K562 (cell line): ENCODE results near the gene ACSF2. TPM values are rescaled to one million over a fixed set of nuclear protein-coding genes. Genes with fewer than 3 reads are reported as not detected.

ENCODE experiments used
- ATAC-seq: fragments of 200-7000 bp; cut with Tn5 transposase; 3 replicates; pipeline ENCODE4 v1.9.1; 2020; ENCODE audit warnings: moderate library complexity
- BruUV-seq: library from RNA; stranded (reverse); fragments of 400-500 nt; replicated peaks from 2 replicates; lab custom pipeline; 2021; lab: Mats Ljungman, UMichigan
- CTCF ChIA-PET: fragments of 300-600 bp; formaldehyde crosslinking; extraction: SDS; loops from one replicate; lab custom pipeline; 2021; ENCODE audit warnings: low intra/inter-chr PET ratio; lab: Yijun Ruan, JAX
- POLR2A ChIA-PET: fragments of 300-600, 350-650 bp; sonication (Branson Sonifier 250); formaldehyde crosslinking; extraction: SDS; loops from one replicate; lab custom pipeline; 2021; ENCODE audit warnings: antibody characterized with exemption, inconsistent platforms; lab: Yijun Ruan, JAX
- DNase-seq, 4 experiments: peaks; one replicate each; pipeline versions ENCODE4 v3.0.0 to v3.0.0-alpha.2; 2011 to 2018; ENCODE audit warnings: low spot score in 3 of 4, mixed read lengths in 3 of 4; ENCODE audit errors: extremely low read depth in 1 of 4
- FAIRE-seq: peaks from 2 replicates; lab custom pipeline; 2011; peaks lifted over from hg19 to GRCh38; lab: Jason Lieb, UNC
- H2AFZ ChIP-seq: 2 replicates; pipeline ENCODE4 v1.6.0; 2011; ENCODE audit warnings: low read depth, low read length, control low read depth, inconsistent platforms
- H3K27ac ChIP-seq: fragments of 200-600 bp; 3 replicates; pipeline ENCODE4 v1.8.0; 2011; ENCODE audit warnings: low read depth, mild to moderate bottlenecking, control low read depth, inconsistent platforms, low read length, moderate library complexity, mixed read lengths; ENCODE audit errors: extremely low read depth
- H3K27me3 ChIP-seq, 2 experiments: fragments of 300-600 bp in 1 of 2; 2 replicates in 1 of 2; 3 replicates in 1 of 2; pipeline versions ENCODE4 v1.6.0 to v1.8.0; 2011; ENCODE audit warnings: inconsistent platforms in 2 of 2, low read length in 2 of 2, mild to moderate bottlenecking in 1 of 2, mixed read lengths in 1 of 2, moderate library complexity in 1 of 2; ENCODE audit not compliant: control insufficient read depth in 2 of 2, insufficient read depth in 2 of 2
- H3K36me3 ChIP-seq: fragments of 300-600 bp; 3 replicates; pipeline ENCODE4 v1.8.0; 2011; ENCODE audit warnings: mild to moderate bottlenecking, low read length, inconsistent platforms; ENCODE audit not compliant: control insufficient read depth, insufficient read depth
- H3K4me1 ChIP-seq, 2 experiments: fragments of 200-600 bp in 1 of 2; replicated peaks in 1 of 2; 2 replicates in 1 of 2; 3 replicates in 1 of 2; pipeline versions ENCODE4 v1.5.1 to v1.8.0; 2011; ENCODE audit warnings: inconsistent platforms in 2 of 2, low read length in 2 of 2, mild to moderate bottlenecking in 1 of 2, mixed read lengths in 1 of 2, moderate library complexity in 1 of 2; ENCODE audit not compliant: control insufficient read depth in 2 of 2, insufficient read depth in 2 of 2
- H3K4me2 ChIP-seq: 2 replicates; pipeline ENCODE4 v1.6.1; 2011; ENCODE audit warnings: low read length, control low read depth, inconsistent platforms, mixed read lengths; ENCODE audit not compliant: insufficient read depth
- H3K4me3 ChIP-seq: fragments of 200-600 bp; sonication (generic), shearing (Covaris generic); 2 replicates; pipeline ENCODE4 v1.5.1; 2016; ENCODE audit warnings: control low read depth, inconsistent platforms
- H3K79me2 ChIP-seq: fragments of 200-600 bp; 3 replicates; pipeline ENCODE4 v1.8.0; 2011; ENCODE audit warnings: low read length, inconsistent platforms; ENCODE audit not compliant: control insufficient read depth, insufficient read depth
- H3K9ac ChIP-seq, 2 experiments: 2 replicates each; pipeline versions ENCODE4 v1.6.0 to v1.6.1; 2011; ENCODE audit warnings: low read depth in 2 of 2, low read length in 2 of 2, control low read depth in 1 of 2, inconsistent platforms in 1 of 2, mild to moderate bottlenecking in 1 of 2, mixed read lengths in 1 of 2; ENCODE audit not compliant: insufficient read depth in 1 of 2
- H3K9me1 ChIP-seq: one replicate; pipeline ENCODE4 v1.6.0; 2011; ENCODE audit warnings: inconsistent platforms, mild to moderate bottlenecking, low read length, moderate library complexity; ENCODE audit not compliant: control insufficient read depth, insufficient read depth
- H3K9me3 ChIP-seq: replicated peaks from 2 replicates; pipeline ENCODE4 v1.5.1; 2011; ENCODE audit warnings: low read depth, low read length, inconsistent platforms; ENCODE audit not compliant: control insufficient read depth, insufficient read depth
- H4K20me1 ChIP-seq: replicated peaks from 2 replicates; pipeline ENCODE4 v1.6.1; 2011; ENCODE audit warnings: low read length, inconsistent platforms, mixed read lengths; ENCODE audit not compliant: control insufficient read depth, insufficient read depth
- BRD4 ChIP-seq: fragments of 200-600 bp; sonication (generic); IDR thresholded peaks from 2 replicates; pipeline ENCODE4 v1.6.1; 2017; ENCODE audit warnings: inconsistent platforms
- DDX20 ChIP-seq: fragments of 450-650 bp; IDR thresholded peaks from 2 replicates; pipeline ENCODE4 v1.6.1; 2016; ENCODE audit warnings: missing genetic modification characterization, low read depth, mild to moderate bottlenecking, missing compliant biosample characterization, moderate library complexity
- E2F1 ChIP-seq: sonication (generic); formaldehyde crosslinking; IDR thresholded peaks from 2 replicates; pipeline ENCODE4 v1.8.1; 2023; ENCODE audit warnings: mild to moderate bottlenecking, missing genetic modification reagents, moderate library complexity
- MAFG ChIP-seq: fragments of 450-650 bp; conservative IDR thresholded peaks from 2 replicates; pipeline ENCODE4 v1.6.1; 2016; ENCODE audit warnings: missing genetic modification characterization, missing compliant biosample characterization
- MTA2 ChIP-seq: fragments of 450-650 bp; IDR thresholded peaks from 2 replicates; pipeline ENCODE4 v1.6.1; 2016; ENCODE audit warnings: low read depth
- MXD1 ChIP-seq: fragments of 250-450 bp; sonication (Bioruptor Pico); IDR thresholded peaks from 2 replicates; pipeline ENCODE4 v1.8.0; 2021; ENCODE audit warnings: borderline replicate concordance, mild to moderate bottlenecking, moderate library complexity; ENCODE audit not compliant: poor library complexity, severe bottlenecking
- NFXL1 ChIP-seq: fragments of 450-650 bp; formaldehyde crosslinking; IDR thresholded peaks from 2 replicates; pipeline ENCODE4 v1.4.0; 2021; ENCODE audit warnings: mild to moderate bottlenecking
- NR3C1 ChIP-seq: sonication (generic); formaldehyde crosslinking; IDR thresholded peaks from 2 replicates; pipeline ENCODE4 v1.8.1; 2022; ENCODE audit warnings: missing genetic modification reagents
- PTTG1 ChIP-seq: fragments of 450-650 bp; IDR thresholded peaks from 2 replicates; pipeline ENCODE4 v1.6.1; 2016; ENCODE audit warnings: low read depth, mild to moderate bottlenecking, missing genetic modification characterization, missing compliant biosample characterization
- RFX1 ChIP-seq: fragments of 450-650 bp; IDR thresholded peaks from 2 replicates; pipeline ENCODE4 v1.6.1; 2016; ENCODE audit warnings: mild to moderate bottlenecking, moderate library complexity
- ZKSCAN1 ChIP-seq: fragments of 150-350 bp; IDR thresholded peaks from 2 replicates; pipeline ENCODE4 v1.6.1; 2016; ENCODE audit warnings: low read depth, low read length
- ZNF311 ChIP-seq: fragments of 250-450 bp; sonication (Bioruptor Pico); IDR thresholded peaks from 2 replicates; pipeline ENCODE4 v1.4.0; 2020; ENCODE audit warnings: mild to moderate bottlenecking, moderate library complexity
- WGBS: fragments of 100-300 bp; shearing (Covaris generic); methylation state at CpG from one replicate; pipeline ENCODE4 v1.1.6; 2016; ENCODE audit warnings: low coverage, mixed read lengths; ENCODE audit not compliant: insufficient coverage; ENCODE audit errors: missing lambda C conversion rate; 5-methylcytosine and 5-hydroxymethylcytosine counted together
- in situ Hi-C: fragments of 300-500 bp; cut with MboI; formaldehyde crosslinking; loops from 4 replicates; pipeline ENCODE4 v1.15.0; 2018; ENCODE audit warnings: inconsistent platforms, mixed read lengths
- intact Hi-C: fragments of 100-400 bp; cut with micrococcal nuclease; formaldehyde crosslinking; loops from 2 replicates; pipeline ENCODE4 v1.14.2; 2022
- polyA plus RNA-seq, 8 experiments: library from polyadenylated mRNA; depleted of rRNA in 4 of 8; stranded (reverse) in 5 of 8; unstranded in 3 of 8; fragments of >200 nt; fragmentation: Nextera tagmentation in 2 of 8; fragmentation: Illumina TruSeq in 1 of 8; extraction: Ambion mirVana in 2 of 8; extraction: Trizol in 1 of 8; gene quantifications; 2 replicates each; pipeline versions ENCODE4 v1.2.1 to v1.2.3, GENCODE V29; 2011 to 2014; ENCODE audit warnings: inconsistent platforms in 1 of 8, missing spikeins in 1 of 8
- total RNA-seq, 7 experiments: library from RNA; depleted of rRNA in 6 of 7; stranded (reverse); fragments of >200 nt in 6 of 7; fragmentation: Illumina TruSeq in 2 of 7; extraction: Trizol in 2 of 7; gene quantifications; 2 replicates each; pipeline versions ENCODE4 v1.2.1 to v1.2.3, GENCODE V29; 2011 to 2021; ENCODE audit warnings: low replicate concordance in 1 of 7

The ACSF2 gene
- total and polyA plus RNA-seq, 9 of the 15 experiments (the other 6 are each of a cell fraction or from before 2014, with no cell fraction given) = 0.89 to 6.1 (median 3.5) TPM

DNA sequence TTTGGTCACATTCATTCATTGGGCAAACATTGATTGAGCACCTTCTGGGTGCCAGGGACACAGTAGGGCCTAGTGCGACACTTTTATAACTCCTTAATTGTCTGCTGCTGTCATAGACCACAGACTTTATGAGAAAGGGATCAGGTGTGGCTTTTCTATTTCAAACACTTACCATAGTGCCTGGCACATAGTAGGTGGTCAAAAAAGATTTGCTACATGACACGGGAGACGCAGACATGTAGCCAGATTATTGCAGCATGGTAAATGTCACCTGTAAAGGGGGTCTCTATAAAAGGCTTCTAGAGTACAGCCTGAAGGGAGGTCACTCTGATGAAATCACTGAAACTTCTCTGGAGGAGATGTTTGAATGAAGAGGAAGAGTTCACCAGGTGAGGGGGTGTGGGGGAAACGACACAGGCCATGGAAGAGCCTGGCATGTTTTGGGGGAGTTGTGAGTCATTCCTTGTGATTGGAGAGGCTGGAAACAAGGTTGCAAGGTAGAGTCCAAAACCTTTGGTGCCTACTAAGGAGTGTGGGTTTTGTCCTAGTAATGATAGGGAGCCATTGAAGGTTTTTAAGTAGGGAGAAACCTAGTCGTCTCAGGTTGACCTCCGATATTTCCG, 54.2 kb downstream of the ACSF2 start:
- ATAC-seq (no peak), DNase-seq (no peak), FAIRE-seq (no peak)
- H3K9me3 ChIP-seq = no peaks in the 10 kb centered on the region
- no peak overlapping the region for H2AFZ ChIP-seq
- no peak overlapping the region for H3K27ac ChIP-seq
- BruUV-seq = TSS peak; percentile 52
- H3K36me3 ChIP-seq = peaks cover 50% of the 10 kb centered on the region
- peak overlapping the region; percentile 96; the same call in 1 of the 2 replicates for H3K4me2 ChIP-seq
- POLR2A ChIA-PET = interaction anchor here (0.5 to 1.1 kb wide), 6 partner anchors 8 to 240 kb away, joined by 3 to 7 read pairs (median 4); no protein-coding TSS in a partner anchor
- peaks cover 11 to 34% of the 10 kb centered on the region in 2 experiments; a peak in 4 of 5 replicates for H3K4me1 ChIP-seq
- no peaks in the 10 kb centered on the region for H3K27me3 ChIP-seq
- H3K9ac ChIP-seq = peak overlapping the region; percentile 75 to 92; a peak in 1 of 4 replicates
- peak; percentile 93 for TF ChIP-seq ZKSCAN1
- TF ChIP-seq DDX20 (tag) = no peak
- TF ChIP-seq, all 486 proteins: peak for 1
- CTCF ChIA-PET = interaction anchor here (0.6 to 1.8 kb wide), 3 partner anchors 21 to 279 kb away, joined by 3 to 17 read pairs (median 6); partner anchors contain the start of gene COL1A1
- no peaks in the 10 kb centered on the region for H4K20me1 ChIP-seq
- in situ Hi-C loops = no loop called here
- WGBS = 88% methylated on average over 7 of the region's 7 CpGs
- peaks cover 18% of the 10 kb centered on the region for H3K79me2 ChIP-seq
- peak overlapping the region; percentile 80; the same call in 1 of the 2 replicates for H3K4me3 ChIP-seq
- intact Hi-C loops = loop anchor here (5.0 kb wide), 3 partner anchors 202 to 362 kb away; no protein-coding TSS in a partner anchor
- no peaks in the 10 kb centered on the region for H3K9me1 ChIP-seq

- BruUV-seq = no TSS peak
- Histone ChIP-seq H3K9me1 (no peaks in the 10 kb centered on the region), H3K27me3 (no peaks in the 10 kb centered on the region), H3K27ac (no peak overlapping the region), H3K9me3 (no peaks in the 10 kb centered on the region), H3K4me2 (no peak overlapping the region), H3K9ac (no peak overlapping the region), H3K36me3 (peaks cover 53% of the 10 kb centered on the region), H4K20me1 (no peaks in the 10 kb centered on the region), H2AFZ (no peak overlapping the region), H3K4me1 (peaks cover 11 to 34% of the 10 kb centered on the region in 2 experiments; a peak in 4 of 5 replicates), H3K4me3 (no peak overlapping the region), H3K79me2 (peaks cover 18% of the 10 kb centered on the region)
- 80% methylated on average over 2 of the region's 2 CpGs for WGBS
- ChIA-PET CTCF (interaction anchor here (0.6 kb wide), 2 partner anchors 14 to 20 kb away, joined by 3 read pairs; no protein-coding TSS in a partner anchor), POLR2A (interaction anchor here (0.5 kb wide), 1 partner anchor 119 kb away, joined by 3 read pairs; no protein-coding TSS in a partner anchor)
- DNase-seq (no peak), FAIRE-seq (no peak), ATAC-seq (no peak)
- intact Hi-C loops (loop anchor here (5.0 kb wide), 3 partner anchors 201 to 361 kb away; no protein-coding TSS in a partner anchor), in situ Hi-C loops (no loop called here)
- TF ChIP-seq BRD4 (no peak), E2F1 (CRISPR knock-in tag) (no peak), NFXL1 (CRISPR knock-in tag) (no peak), PTTG1 (tag) (no peak), MAFG (tag) (no peak), ZNF311 (no peak), MTA2 (no peak), RFX1 (no peak), MXD1 (CRISPR knock-in tag) (no peak), NR3C1 (CRISPR knock-in tag) (no peak)
These were observed 55.0 kb downstream of the ACSF2 start for GRCh38 chr17:50480854-50481490.
